HG03108 (cell line): ENCODE data around the gene PDE8A.
"Not testable (repeated sequence)": the region's sequence is repeated elsewhere in the genome, so short reads cannot be mapped to it uniquely, and the experiment has no call there.

ENCODE experiments used
- ATAC-seq: cut with Tn5 transposase; IDR thresholded peaks from one replicate; pipeline ENCODE4 v1.9.1; 2021; ENCODE audit warnings: moderate library complexity; ENCODE audit not compliant: unreplicated experiment

PDE8A gene

GRCh38 chr15:85164841-85165466 is 183.3 kb downstream of the PDE8A start:
- ATAC-seq: no peak

DNA sequence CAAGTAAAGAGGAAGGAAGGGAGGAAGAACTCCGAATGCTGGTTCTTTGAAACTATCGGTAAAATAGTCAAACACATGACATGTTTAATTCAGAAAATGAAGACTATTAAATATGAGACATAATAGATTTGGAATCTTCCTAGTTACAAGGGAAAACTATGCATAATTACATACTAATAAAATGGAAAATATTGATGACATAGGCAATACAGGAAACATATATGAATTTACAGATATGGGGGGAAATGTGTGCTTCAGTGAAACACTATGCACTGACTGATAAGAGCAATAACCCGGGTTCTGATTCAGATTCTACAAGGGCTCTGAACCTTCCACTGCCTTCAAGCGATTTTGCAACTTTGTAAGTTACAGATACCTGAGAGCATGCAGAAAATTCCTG is 185.9 kb downstream of the PDE8A start:
- ATAC-seq: no peak

DNA sequence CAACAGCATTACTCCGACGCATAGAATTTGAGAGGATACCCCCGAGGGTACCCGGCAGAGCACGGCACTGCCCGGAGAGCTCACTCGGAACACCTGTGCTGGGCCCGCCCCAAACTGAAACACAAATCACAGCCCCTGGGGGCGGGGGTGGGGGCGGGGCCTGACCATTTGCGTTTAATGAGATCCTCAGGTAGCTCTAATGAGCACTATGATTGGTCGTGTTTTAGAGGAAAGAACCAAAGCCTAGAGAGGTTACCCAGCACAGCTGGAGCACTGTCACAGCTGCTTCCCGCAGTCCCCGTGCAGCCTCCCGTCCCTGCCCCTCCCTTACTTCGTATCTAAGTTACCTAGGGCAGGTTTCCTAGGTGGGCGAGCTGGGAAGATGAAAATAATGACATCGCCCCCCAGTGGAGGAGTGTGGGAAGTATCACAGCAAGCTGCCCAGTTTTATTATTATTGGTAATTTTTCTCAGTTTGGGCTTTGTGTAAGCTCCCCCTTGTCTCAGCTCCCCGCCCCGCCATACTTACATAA is 187.1 kb downstream of the PDE8A start:
- no peak for ATAC-seq

DNA sequence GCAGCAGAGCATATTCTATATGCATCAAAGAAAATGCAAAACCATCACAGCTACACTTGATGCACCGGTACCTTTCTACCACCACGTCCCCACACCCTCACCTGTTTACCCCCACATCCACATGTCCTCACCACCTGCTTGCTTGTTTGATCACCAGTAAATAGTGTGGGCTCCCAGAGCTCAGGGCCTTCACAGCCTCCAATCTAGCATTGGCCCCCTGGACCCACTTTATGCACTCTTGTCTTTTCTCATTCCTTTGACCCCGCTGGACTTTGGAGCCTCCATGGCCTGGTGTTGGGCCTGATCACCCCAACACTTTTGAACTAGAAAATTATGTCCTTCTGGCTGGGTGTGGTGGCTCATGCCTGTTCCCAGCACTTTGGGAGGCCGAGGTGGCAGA is 190.1 kb downstream of the PDE8A start:
- ATAC-seq: no peak

DNA sequence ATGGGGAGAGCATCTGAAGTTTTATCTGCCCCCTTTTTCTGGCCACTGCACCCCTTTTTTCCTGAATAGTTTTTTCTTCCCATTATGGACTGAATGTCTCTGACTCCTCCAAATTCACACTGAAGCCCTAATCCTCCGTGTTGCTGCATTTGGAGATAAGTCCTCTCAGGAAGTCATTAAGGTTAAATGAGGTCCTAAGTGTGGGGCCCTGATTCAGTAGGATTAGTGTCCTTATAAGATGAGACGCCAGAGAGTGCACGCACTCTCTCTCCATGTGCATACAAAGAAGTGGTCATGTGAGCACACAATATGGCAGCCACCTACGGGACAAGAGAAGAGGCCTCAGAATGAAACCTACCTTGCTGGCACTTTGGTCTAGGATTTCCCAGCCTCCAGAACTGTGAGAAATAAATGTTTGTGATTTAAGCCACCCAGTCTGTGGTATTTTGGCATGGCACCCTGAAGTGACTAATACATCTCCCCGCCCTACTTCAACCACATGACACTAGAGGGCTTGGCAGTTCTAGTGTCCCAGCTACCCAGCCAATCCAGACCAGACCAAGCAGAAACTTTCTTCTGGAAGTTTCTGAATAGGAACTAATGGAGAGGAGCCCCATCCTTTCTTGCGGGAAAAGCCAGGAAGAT is 191.3 kb downstream of the PDE8A start:
- ATAC-seq: no peak

DNA sequence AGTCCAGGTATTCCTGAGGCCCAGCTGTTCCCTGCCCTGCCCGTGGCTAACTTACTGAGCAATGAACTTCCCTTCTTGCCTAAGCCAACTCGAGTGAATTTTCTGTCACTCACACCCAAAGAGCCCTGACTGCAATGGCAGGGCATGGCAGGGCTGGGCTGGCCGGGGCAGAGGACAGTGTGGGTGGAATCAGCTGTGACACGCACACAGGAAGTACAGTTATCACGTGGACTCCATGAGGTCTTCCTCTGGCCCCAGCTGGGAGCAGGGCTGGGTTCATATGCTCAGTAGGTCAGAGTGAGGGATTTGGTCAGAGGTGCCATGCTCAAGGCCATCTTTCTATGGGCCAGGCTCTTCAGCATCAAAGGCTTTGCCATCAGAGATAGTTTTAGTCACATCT is 192.0 kb downstream of the PDE8A start:
- not testable (repeated sequence) for ATAC-seq

- no peak for ATAC-seq
Measured at GRCh38 chr15:85174521-85174920, 192.9 kb downstream of the PDE8A start.

DNA sequence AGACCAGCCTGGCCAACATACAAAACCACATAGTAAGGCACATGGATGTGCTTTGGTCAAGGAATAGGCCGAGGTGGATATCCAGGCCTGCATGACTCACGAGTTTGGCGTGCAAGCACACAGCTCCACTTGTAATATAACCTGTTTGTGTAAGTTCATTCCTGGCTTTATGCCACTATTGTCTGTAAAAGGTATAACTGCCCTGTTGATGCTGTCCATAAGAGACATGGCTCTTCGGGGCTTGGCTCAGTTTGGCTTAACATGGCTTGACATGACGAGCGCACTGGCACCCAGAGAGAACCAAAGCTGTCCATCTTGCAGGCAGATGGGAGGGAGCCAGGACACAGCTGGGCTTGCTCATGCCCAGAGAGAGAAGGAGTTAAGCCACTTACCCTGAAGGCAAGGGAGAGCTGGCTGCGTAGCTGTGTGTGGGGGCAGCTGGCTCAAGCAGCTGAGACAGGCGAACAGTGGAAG is 195.4 kb downstream of the PDE8A start:
- not testable (repeated sequence) for ATAC-seq

DNA sequence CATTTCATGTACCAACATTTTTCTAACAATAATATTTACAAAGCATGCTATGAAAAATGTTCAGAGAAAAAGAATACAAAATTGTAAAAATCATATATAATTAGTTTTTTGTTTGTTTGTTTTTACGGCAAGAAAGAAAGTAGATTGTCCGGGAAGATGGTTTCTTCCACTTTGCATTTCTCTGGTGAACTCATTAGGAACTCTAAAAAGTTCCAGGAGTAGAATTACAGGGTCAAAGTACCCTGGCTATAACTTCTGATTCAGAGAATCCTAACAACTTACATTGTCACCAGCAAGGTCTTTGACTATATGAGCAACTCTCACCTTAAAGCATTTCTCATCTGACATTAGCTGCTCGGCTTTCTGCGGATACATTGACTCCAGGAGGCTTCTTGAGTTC is 196.7 kb downstream of the PDE8A start:
- no peak for ATAC-seq

DNA sequence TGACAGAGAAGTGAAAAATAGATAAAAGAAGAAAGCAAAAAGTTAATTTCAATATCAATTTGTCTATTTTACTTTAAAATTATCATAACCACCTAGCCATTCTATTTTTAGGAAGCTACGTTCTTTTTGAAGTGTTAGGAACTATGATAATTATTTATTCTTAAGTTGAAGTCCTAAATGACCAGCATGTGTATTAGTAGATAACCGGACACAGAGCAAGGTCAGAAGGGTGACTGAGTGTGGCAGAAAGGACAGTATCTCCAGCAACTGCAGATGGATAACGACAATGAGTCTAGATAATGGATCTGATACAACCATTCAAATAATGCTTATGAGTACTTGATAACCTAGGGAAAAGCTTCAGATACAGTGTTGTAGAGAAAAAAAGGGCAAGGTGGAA is 198.0 kb downstream of the PDE8A start:
- no peak for ATAC-seq

DNA sequence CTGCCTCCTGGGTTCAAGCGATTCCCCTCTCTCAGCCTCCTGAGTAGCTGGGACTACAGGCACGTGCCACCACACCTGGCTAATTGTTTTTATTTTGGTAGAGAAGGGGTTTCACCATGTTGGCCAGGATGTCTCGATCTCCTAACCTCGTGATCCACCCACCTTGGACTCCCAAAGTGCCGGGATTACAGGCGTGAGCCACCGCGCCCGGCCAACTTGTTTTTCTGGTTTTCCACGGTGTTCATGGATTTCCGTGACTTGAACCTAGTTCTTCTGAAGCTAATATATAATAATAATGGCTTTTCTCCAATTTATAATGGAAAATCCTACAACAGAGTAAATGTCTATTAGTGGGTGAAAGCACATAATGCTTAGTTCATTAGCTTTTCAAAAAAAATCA is 203.7 kb downstream of the PDE8A start:
- not testable (repeated sequence) for ATAC-seq

DNA sequence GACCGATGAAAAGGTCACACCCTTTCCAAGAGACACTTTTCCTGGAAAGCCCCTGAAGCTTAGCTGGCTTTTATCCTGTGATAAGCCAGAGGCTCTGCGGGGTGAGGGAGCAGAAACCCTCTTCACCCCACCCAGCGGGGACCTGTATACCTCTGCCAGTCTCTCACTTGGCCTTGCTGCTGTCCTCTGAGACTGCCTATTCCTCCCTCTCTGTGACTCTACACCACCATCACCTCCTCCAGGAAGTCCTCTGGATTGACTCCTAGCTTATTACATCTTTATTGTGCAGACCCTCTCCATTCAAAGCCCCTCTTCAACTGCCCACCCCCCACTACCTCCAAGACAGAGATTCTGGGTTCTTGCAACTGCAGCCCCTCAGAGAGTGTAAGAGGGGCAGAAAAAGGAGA is 206.5 kb downstream of the PDE8A start:
- not testable (repeated sequence) for ATAC-seq
